Stimulated activated naive CD4-positive, alpha-beta T cell (primary cell): ENCODE data around the gene JAG2.
A peak's percentile ranks its signal among the peaks of the same experiment; 100 is the strongest.

Experiments
- DNase-seq, 6 experiments: peaks; one replicate each; lab custom pipeline; 2025; lab: John Stamatoyannopoulos, UW

Gene JAG2

GRCh38 chr14:105203701-105204100, 35.1 kb upstream of the JAG2 start:
- DNase-seq, result no peak

- peak in 5 of 6 experiments; percentile 28 to 58 (median 48) for DNase-seq
Observed at GRCh38 chr14:105203057-105203531, 34.5 kb upstream of the JAG2 start.

- DNase-seq, result peak in 1 of 6 experiments; percentile 26
Observed at GRCh38 chr14:105201925-105202513, 33.4 kb upstream of the JAG2 start.

GRCh38 chr14:105201156-105201924, 32.8 kb upstream of the JAG2 start:
- DNase-seq, result no peak

- DNase-seq, result no peak
Observed at GRCh38 chr14:105200641-105201040, 32.1 kb upstream of the JAG2 start.

GRCh38 chr14:105200074-105200473, 31.5 kb upstream of the JAG2 start:
- no peak for DNase-seq

- no peak for DNase-seq
Observed at GRCh38 chr14:105199093-105199492, 30.5 kb upstream of the JAG2 start.

GRCh38 chr14:105198588-105198987, 30.0 kb upstream of the JAG2 start:
- no peak for DNase-seq

- no peak for DNase-seq
Observed at GRCh38 chr14:105197211-105197641, 28.6 kb upstream of the JAG2 start.

GRCh38 chr14:105196265-105196960, 27.8 kb upstream of the JAG2 start:
- no peak for DNase-seq

- DNase-seq, result peak in 4 of 6 experiments; percentile 17 to 37 (median 20)
Observed at GRCh38 chr14:105195522-105196264, 27.1 kb upstream of the JAG2 start.

- no peak for DNase-seq
Observed at GRCh38 chr14:105195051-105195450, 26.5 kb upstream of the JAG2 start.

- DNase-seq, result peak in 4 of 6 experiments; percentile 20 to 33 (median 27)
Observed at GRCh38 chr14:105193916-105194782, 25.6 kb upstream of the JAG2 start.

- peak in 1 of 6 experiments; percentile 41 for DNase-seq
Observed at GRCh38 chr14:105192866-105193731, 24.5 kb upstream of the JAG2 start.

GRCh38 chr14:105187935-105188524, 19.5 kb upstream of the JAG2 start:
- DNase-seq, result no peak

- no peak for DNase-seq
Observed at GRCh38 chr14:105187116-105187515, 18.5 kb upstream of the JAG2 start.

GRCh38 chr14:105185973-105186372, 17.4 kb upstream of the JAG2 start:
- DNase-seq, result no peak

GRCh38 chr14:105185001-105185400, 16.4 kb upstream of the JAG2 start:
- no peak for DNase-seq

GRCh38 chr14:105184461-105184860, 15.9 kb upstream of the JAG2 start:
- DNase-seq, result no peak
